Measurements from ENCODE around the gene CDKN2B. TPM values are rescaled to one million over a fixed set of nuclear protein-coding genes. Genes with fewer than 3 reads are reported as not detected.

Gene CDKN2B
- total RNA-seq, 2 experiments from 2014 or later = not detected

- no peak overlapping the region for H3K27ac Mint-ChIP-seq
- TF ChIP-seq CTCF (IDR thresholded peaks at IDR 0.05) = no peak
- no peaks in the 10 kb centered on the region for H3K36me3 Mint-ChIP-seq (ENCODE audit: low read depth)
- H3K9me3 ChIP-seq (ENCODE audit: control insufficient read depth in 1 of 2, insufficient read depth in 1 of 2, low read length in 2 of 2) = no peaks in the 10 kb centered on the region
- no peaks in the 10 kb centered on the region for H3K4me1 Mint-ChIP-seq (ENCODE audit: low read depth)
- no peaks in the 10 kb centered on the region for H3K36me3 ChIP-seq (ENCODE audit: insufficient read depth, low read length)
- ATAC-seq (ENCODE audit: poor library complexity) (no peak), DNase-seq (no peak)
- H3K27me3 Mint-ChIP-seq = peaks cover 95% of the 10 kb centered on the region
- H3K27ac ChIP-seq (ENCODE audit: low read depth in 1 of 2, low read length in 2 of 2) = no peak overlapping the region
- H3K9me3 Mint-ChIP-seq = peaks cover 3% of the 10 kb centered on the region
- H3K4me1 ChIP-seq (ENCODE audit: insufficient read depth, low read length) = no peaks in the 10 kb centered on the region
- no peak overlapping the region for H3K4me3 ChIP-seq (ENCODE audit: low read length)
- ChIA-PET POLR2A (interaction anchor here (0.8 to 1.0 kb wide), 2 partner anchors 9 to 169 kb away, joined by 3 read pairs; no protein-coding TSS in a partner anchor), CTCF (interaction anchor here (0.9 to 1.6 kb wide), 3 partner anchors 11 to 26 kb away, joined by 3 to 8 read pairs (median 4); partner anchors contain the start of genes CDKN2A, CDKN2B and CDKN2B-AS1)
- intact Hi-C loops (cut with DNase I, micrococcal nuclease) = no loop called here
- peaks cover 23 to 74% of the 10 kb centered on the region in 2 experiments for H3K27me3 ChIP-seq (ENCODE audit: control insufficient read depth in 1 of 2, insufficient read depth in 2 of 2, low read length in 2 of 2)
- no peak overlapping the region for H3K4me3 Mint-ChIP-seq
Measured at GRCh38 chr9:21982861-21983560, 26.1 kb downstream of the CDKN2B start.

- H3K4me1 Mint-ChIP-seq (ENCODE audit: low read depth) = no peaks in the 10 kb centered on the region
- Histone ChIP-seq H3K9me3 (ENCODE audit: control insufficient read depth in 1 of 2, insufficient read depth in 1 of 2, low read length in 2 of 2) (peaks cover 0 to under 1% of the 10 kb centered on the region in 2 experiments), H3K4me3 (ENCODE audit: low read length) (no peak overlapping the region), H3K4me1 (ENCODE audit: insufficient read depth, low read length) (no peaks in the 10 kb centered on the region), H3K27me3 (ENCODE audit: control insufficient read depth in 1 of 2, insufficient read depth in 2 of 2, low read length in 2 of 2) (peaks cover 28 to 73% of the 10 kb centered on the region in 2 experiments), H3K36me3 (ENCODE audit: insufficient read depth, low read length) (no peaks in the 10 kb centered on the region), H3K27ac (ENCODE audit: low read depth in 1 of 2, low read length in 2 of 2) (no peak overlapping the region)
- ATAC-seq (ENCODE audit: poor library complexity) = no peak
- no peak overlapping the region for H3K4me3 Mint-ChIP-seq
- intact Hi-C loops (cut with DNase I, micrococcal nuclease) = no loop called here
- DNase-seq = no peak
- no peak overlapping the region for H3K27ac Mint-ChIP-seq
- H3K27me3 Mint-ChIP-seq = peaks cover 95% of the 10 kb centered on the region
- no peak for TF ChIP-seq CTCF (IDR thresholded peaks at IDR 0.05)
- H3K36me3 Mint-ChIP-seq (ENCODE audit: low read depth) = no peaks in the 10 kb centered on the region
- ChIA-PET POLR2A (interaction anchor here (0.5 to 1.0 kb wide), 2 partner anchors 9 to 32 kb away, joined by 3 read pairs; no protein-coding TSS in a partner anchor), CTCF (interaction anchor here (0.9 to 1.6 kb wide), 2 partner anchors 12 to 27 kb away, joined by 4 to 8 read pairs; partner anchors contain the start of genes CDKN2A, CDKN2B and CDKN2B-AS1)
- peaks cover 3% of the 10 kb centered on the region for H3K9me3 Mint-ChIP-seq
Measured at GRCh38 chr9:21982391-21982790, 26.7 kb downstream of the CDKN2B start.

DNA sequence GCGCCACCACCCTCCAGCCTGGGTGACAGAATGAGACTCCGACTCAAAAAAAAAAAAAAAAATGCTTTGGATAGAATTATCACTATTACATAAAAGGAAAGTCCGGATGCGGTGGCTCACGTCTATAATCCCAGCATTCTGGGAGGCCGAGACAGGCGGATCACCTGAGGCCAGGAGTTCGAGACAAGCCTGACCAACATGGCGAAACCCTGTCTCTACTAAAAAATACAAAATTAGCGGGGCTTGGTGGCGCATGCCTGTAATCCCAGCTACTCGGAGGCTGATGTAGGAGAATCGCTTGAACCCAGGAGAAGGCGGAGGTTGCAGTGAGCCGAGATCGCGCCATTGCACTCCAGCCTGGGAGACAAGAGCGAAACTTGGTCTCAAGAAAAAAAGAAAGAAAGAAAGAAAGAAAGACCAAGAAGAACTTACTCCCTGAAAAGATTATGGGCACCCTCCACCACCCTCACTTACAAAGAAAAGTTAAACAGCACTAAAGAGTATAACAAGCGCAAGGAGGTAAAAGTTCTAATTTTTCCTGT lies 32.7 kb downstream of the CDKN2B start:
- Mint-ChIP-seq H3K4me3 (no peak overlapping the region), H3K27me3 (peaks cover 97% of the 10 kb centered on the region), H3K36me3 (ENCODE audit: low read depth) (no peaks in the 10 kb centered on the region), H3K4me1 (ENCODE audit: low read depth) (peaks cover 18% of the 10 kb centered on the region), H3K9me3 (peaks cover 3% of the 10 kb centered on the region), H3K27ac (no peak overlapping the region)
- no peak for TF ChIP-seq CTCF (IDR thresholded peaks at IDR 0.05)
- ATAC-seq (ENCODE audit: poor library complexity) (no peak), DNase-seq (no peak)
- CTCF ChIA-PET = interaction anchor here (2.5 kb wide), 1 partner anchor 32 kb away, joined by 9 read pairs; the partner anchor contains the start of gene CDKN2B
- Histone ChIP-seq H3K27me3 (ENCODE audit: control insufficient read depth in 1 of 2, insufficient read depth in 2 of 2, low read length in 2 of 2) (peaks cover 70 to 89% of the 10 kb centered on the region in 2 experiments), H3K27ac (ENCODE audit: low read depth in 1 of 2, low read length in 2 of 2) (no peak overlapping the region), H3K4me1 (ENCODE audit: insufficient read depth, low read length) (peaks cover 26% of the 10 kb centered on the region), H3K9me3 (ENCODE audit: control insufficient read depth in 1 of 2, insufficient read depth in 1 of 2, low read length in 2 of 2) (peaks cover 5 to 16% of the 10 kb centered on the region in 2 experiments), H3K4me3 (ENCODE audit: low read length) (no peak overlapping the region), H3K36me3 (ENCODE audit: insufficient read depth, low read length) (no peaks in the 10 kb centered on the region)
- intact Hi-C loops (cut with DNase I, micrococcal nuclease) = no loop called here
- POLR2A ChIA-PET = interaction anchor here (0.6 kb wide), 1 partner anchor 189 kb away, joined by 3 read pairs; no protein-coding TSS in a partner anchor

Measured in CD4-positive, alpha-beta T cell (primary cell).